ENCODE measurements around the gene EFHB. TPM values are rescaled to one million over a fixed set of nuclear protein-coding genes. Genes with fewer than 3 reads are reported as not detected.

The EFHB gene
- total RNA-seq: 0.27 TPM in 1 of 2 replicates, not detected in the other

GRCh38 chr3:19934098-19934566, at the start of gene EFHB:
Gene EFHB, minus strand, starts transcription at chr3:19934217. Its CDS starts 199 bp downstream, at chr3:19934018.

GRCh38 chr3:19946832-19947548, 13.0 kb upstream of the EFHB start, which contains the start of gene RAB5A:
Gene RAB5A, plus strand, starts transcription at chr3:19947097. Its CDS starts 3,802 bp downstream, at chr3:19950899.

Other genes starting within 250 kb of the EFHB start
- gene RAB5A, start 12.9 kb upstream of the EFHB start, total RNA-seq: 113 and 127 TPM in 2 replicates
- not detected in 2 replicates for gene PP2D1, start 78.0 kb upstream of the EFHB start, total RNA-seq
- 15.7 and 18.2 TPM in 2 replicates for gene KAT2B, start 106.2 kb upstream of the EFHB start, total RNA-seq

Data from thoracic aorta endothelial cell (primary cell).